Cortex of kidney (tissue), 1 donor: ENCODE measurements around the gene GUSB.

Experiments
- DNase-seq: peaks from one replicate; lab custom pipeline; 2025; lab: John Stamatoyannopoulos, UW

GUSB gene

DNA sequence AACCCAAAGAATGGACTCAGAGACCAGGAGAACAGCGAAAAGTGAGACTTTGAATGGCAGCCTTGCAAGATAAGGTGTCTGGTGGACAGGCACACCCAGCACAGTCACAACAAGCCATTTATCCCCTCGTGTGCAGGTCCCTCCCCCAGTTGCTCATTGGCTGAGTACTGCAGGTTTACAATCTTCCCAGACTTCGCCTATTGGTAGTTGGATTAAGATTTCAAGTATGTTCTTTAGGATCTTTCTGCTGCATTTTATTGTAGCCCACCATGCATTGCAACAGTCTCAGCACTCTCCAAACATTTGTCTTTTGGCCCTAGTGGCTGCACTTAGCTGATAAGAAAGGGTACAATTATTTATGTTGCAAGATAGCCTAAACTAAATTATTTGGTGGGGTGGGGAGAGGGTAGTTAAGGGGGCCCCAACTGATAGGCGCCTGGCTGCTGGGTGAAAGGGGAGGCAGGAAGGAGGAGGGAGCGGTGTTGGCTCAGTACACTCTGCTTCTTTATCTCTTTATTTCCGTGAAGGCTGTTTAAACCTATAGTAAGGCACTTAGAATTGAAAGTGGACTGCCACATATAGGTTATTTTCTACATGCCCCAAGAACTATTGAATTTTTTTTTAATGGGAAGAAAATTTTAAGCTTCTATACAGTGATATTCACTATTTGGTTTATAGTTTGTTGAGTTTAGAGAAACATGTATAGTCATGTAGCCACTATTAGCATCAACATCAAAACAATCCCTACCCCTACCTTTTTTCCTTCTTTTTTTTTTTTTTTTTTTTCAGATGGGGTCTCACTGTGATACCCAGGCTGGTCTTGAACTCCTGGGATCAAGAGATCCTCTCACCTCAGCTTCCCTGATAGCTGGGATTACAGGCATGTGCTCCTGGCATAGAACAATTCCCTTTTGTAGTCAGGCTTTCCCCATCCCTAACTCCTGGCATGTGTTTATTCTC is 54.2 kb downstream of the GUSB start:
- DNase-seq: no peak

DNA sequence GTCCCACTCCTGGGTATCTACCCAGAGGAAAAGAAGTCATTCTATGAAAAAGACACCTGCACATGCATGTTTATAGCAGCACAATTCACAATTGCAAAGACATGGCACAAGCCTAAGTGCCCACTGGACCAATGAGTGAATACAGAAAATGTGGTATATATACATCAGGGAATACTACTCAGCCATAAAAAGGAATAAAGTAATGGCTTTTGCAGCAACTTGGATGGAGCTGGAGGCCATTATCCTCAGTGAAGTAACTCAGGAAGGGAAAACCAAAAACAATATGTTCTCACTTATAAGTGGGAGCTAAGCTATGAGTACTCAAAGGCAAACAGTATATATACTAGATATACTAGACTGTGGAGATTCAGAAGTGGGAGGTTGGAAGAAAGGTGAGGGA is 55.4 kb downstream of the GUSB start:
- DNase-seq: no peak

DNA sequence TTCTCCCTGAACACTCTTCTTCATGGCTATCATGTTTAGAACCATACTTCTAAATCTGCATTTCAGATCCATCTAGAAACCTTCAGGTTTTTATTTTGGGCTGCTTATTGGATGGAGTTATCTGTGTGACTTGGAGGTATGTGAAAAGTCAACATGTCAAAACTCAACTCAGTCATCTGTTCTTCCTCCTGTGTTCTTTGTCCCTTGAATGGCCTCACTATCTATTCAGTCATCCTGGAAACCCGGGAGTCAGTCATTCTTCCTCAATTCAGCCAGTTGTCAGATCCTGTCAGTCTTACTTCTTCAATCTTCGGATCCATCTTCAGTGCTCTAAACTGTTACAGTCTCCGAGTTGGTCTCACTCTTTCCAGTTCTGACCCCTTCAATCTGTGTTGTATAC is 57.0 kb downstream of the GUSB start:
- no peak for DNase-seq

DNA sequence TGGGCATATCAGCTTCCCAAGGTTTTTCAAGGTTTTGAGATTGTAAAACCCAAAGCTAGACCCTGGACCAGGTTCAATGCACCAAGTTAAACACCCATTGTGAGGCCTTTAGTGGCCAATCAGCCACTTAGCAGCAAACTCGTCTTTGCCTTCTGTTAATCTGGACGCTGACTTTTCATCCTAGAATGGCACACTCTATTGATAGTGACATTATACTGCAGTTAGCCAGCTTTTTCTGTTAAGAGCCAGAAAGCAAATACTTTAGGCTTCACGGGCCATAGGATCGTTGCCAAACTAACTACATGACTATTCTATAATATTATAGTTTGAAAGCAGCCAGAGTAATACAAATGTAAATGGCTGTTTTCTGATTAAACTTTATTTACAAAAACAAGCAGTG is 57.8 kb downstream of the GUSB start:
- no peak for DNase-seq

- no peak for DNase-seq
Measured at GRCh38 chr7:65923316-65923715, 58.7 kb downstream of the GUSB start.

DNA sequence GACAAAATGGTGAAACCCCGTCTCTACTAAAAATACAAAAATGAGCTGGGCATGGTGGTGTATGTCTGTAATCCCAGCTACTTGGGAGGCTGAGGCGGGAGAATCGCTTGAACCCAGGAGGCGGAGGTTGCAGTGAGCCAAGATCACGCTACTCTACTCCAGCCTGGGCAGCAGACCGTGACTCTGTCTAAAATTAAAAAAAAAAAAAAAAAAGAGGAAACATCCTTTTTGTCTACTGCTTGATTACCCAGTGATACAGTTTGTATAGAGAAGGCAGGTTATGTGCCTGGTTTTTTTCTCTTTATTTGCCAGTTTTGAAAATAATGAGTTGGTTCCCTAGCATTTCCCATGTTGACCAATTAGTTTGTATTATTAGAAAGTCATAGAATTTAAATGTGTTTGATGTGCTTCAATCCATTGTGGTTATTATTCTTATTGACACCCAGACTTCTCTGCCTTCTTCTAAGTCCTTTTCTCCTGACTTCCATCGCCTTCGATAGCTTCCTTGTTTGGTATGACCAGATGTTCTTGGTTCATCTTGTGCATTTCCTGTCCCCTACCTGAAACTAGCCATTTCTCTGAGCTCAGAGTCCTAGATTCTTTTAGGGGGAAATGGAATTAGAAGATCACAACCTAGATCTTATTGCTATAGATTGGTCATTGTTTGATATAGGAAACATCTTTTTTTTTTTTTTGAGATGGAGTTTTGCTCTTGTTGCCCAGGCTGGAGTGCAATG is 65.9 kb downstream of the GUSB start:
- no peak for DNase-seq

DNA sequence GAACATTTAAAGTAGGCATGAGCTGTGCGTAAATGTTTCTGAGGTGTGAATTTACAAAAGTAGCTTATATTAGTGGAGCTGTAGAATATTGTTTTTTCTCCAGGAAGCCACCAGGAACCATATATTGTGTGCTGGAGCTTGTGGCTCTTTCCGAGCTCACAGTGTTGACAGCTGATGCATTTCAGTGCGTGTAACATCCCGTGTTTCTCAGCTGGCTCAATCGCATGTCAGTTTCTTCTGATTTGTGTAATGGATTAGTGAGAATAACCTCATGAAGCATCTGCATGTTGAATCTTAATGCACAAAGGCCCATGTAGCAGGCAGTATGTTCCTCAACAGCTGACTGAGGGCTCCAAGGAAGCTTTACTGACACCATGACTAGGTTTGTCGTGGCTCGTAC is 69.8 kb downstream of the GUSB start:
- no peak for DNase-seq
